GM12891 (cell line): ENCODE results near the gene PTRH2.

Experiments
- PAX5 ChIP-seq: IDR thresholded peaks from 2 replicates; pipeline ENCODE4 v1.6.1; 2011; ENCODE audit warnings: low read length, moderate library complexity, mild to moderate bottlenecking; ENCODE audit not compliant: insufficient read depth, severe bottlenecking
- POLR2A ChIP-seq: IDR thresholded peaks from 2 replicates; pipeline ENCODE4 v1.6.1; 2011; ENCODE audit warnings: low read depth, low read length, control low read depth
- POLR2AphosphoS5 ChIP-seq: IDR thresholded peaks from 2 replicates; pipeline ENCODE4 v1.6.1; 2011; ENCODE audit warnings: low read depth, low read length, control low read depth
- POU2F2 ChIP-seq: IDR thresholded peaks from 2 replicates; pipeline ENCODE4 v1.6.1; 2011; ENCODE audit warnings: low read depth, mild to moderate bottlenecking, control low read depth, low read length, moderate library complexity
- SPI1 ChIP-seq: IDR thresholded peaks from 2 replicates; pipeline ENCODE4 v1.6.1; 2011; ENCODE audit warnings: low read depth, low read length, control low read depth
- TAF1 ChIP-seq: IDR thresholded peaks from 2 replicates; pipeline ENCODE4 v1.6.1; 2011; ENCODE audit warnings: low read depth, low read length, control low read depth

- TF ChIP-seq POLR2AphosphoS5 (no peak), POLR2A (no peak), TAF1 (no peak), SPI1 (no peak), PAX5 (no peak), POU2F2 (no peak)
These were observed 23.9 kb downstream of the PTRH2 start for GRCh38 chr17:59683283-59683682.
